ENCODE results near the gene RIC3. TPM values are rescaled to one million over a fixed set of nuclear protein-coding genes. Genes with fewer than 3 reads are reported as not detected.
A peak's percentile ranks its signal among the peaks of the same experiment; 100 is the strongest.

The RIC3 gene
- 7.0 and 12.0 TPM in 2 replicates for total RNA-seq (ENCODE audit: low replicate concordance)
- long read RNA-seq, partial matches to known transcripts = 1 of 20 reads
- long read RNA-seq, other reads (novel, unspliced or antisense) = 15 of 20 reads

DNA sequence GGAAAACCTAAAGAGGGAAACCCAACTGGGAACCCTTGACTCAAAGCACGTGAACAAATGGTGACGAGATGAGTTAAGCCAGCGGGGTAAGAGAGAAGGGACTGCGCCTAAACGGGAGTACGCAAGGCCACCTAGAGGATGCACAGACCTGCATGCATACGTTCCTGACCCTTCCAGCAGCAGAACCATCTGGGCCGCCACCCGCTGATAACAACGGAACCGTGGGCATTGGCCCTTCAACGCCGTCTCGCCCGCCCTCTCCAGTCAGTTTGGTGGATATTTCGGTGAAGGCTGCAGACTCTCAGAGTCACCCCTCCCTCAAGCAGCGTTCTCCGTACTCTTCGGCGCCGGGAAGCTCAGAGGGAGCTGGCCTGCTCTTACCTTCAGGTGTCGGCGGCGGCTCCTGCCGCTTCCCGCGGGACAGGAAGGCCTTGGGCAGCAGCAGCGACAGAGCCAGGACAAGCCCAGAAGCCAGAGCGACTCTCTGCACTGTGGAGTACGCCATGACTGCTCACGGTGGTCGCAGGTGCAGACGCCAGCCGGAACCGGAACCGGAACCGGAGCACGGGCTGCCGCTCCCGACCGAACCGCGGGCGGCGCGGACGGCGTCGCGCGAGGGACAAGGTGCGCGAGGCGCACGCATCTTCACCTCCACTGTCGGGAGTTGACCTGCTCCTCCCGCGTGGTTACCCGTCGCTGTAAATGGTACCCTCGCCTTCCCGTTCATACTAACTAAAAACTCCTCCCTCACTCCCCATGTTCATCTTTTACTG, at the start of gene RIC3:
TSS of gene RIC3 (minus strand) at position 541 of the 773 bp plus-strand sequence. CDS start at position 505, 36 bp downstream.
- DNase-seq (ENCODE audit: extremely low spot score, unreplicated experiment) = no peak
- Mint-ChIP-seq H3K27ac (no peak within 1 kb of the TSS), H3K4me3 (peak within 1 kb of the TSS; percentile 85), H3K27me3 (peaks cover 52% of the 10 kb centered on the region), H3K4me1 (ENCODE audit: unreplicated experiment) (peaks cover 6% of the 10 kb centered on the region), H3K9me3 (no peaks in the 10 kb centered on the region), H3K36me3 (no peaks in the 10 kb centered on the region)
- TF ChIP-seq, protein P1, sequence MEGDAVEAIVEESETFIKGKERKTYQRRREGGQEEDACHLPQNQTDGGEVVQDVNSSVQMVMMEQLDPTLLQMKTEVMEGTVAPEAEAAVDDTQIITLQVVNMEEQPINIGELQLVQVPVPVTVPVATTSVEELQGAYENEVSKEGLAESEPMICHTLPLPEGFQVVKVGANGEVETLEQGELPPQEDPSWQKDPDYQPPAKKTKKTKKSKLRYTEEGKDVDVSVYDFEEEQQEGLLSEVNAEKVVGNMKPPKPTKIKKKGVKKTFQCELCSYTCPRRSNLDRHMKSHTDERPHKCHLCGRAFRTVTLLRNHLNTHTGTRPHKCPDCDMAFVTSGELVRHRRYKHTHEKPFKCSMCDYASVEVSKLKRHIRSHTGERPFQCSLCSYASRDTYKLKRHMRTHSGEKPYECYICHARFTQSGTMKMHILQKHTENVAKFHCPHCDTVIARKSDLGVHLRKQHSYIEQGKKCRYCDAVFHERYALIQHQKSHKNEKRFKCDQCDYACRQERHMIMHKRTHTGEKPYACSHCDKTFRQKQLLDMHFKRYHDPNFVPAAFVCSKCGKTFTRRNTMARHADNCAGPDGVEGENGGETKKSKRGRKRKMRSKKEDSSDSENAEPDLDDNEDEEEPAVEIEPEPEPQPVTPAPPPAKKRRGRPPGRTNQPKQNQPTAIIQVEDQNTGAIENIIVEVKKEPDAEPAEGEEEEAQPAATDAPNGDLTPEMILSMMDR (conservative IDR thresholded peaks at IDR 0.05) = peak; percentile 22

DNA sequence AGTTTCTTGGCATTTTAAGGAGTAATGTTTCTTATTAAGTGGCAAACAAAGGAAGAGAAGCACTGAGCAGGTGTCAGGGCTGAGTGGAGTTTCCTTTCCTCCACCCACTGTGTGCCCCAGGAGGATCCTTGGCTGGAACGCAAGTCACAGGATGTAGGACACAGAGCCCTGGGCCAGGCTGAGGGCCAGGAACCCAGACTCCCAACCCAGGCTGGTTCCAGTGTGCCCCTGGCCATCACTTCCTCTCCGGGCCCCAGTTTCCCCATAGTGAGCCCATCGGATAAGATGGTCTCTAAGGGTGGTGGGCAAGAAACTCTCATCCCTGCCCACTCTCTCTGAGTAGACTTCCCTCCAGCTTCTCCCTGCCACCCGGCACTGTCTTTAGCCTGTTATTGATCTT, 49.6 kb upstream of the RIC3 start:
- Mint-ChIP-seq H3K27me3 (peaks cover 24% of the 10 kb centered on the region), H3K9me3 (no peaks in the 10 kb centered on the region), H3K4me1 (ENCODE audit: unreplicated experiment) (peaks cover 8% of the 10 kb centered on the region), H3K36me3 (no peaks in the 10 kb centered on the region), H3K4me3 (no peak overlapping the region), H3K27ac (no peak overlapping the region)
- no peak for DNase-seq (ENCODE audit: extremely low spot score, unreplicated experiment)
- TF ChIP-seq, protein P1 (conservative IDR thresholded peaks at IDR 0.05) = no peak

DNA sequence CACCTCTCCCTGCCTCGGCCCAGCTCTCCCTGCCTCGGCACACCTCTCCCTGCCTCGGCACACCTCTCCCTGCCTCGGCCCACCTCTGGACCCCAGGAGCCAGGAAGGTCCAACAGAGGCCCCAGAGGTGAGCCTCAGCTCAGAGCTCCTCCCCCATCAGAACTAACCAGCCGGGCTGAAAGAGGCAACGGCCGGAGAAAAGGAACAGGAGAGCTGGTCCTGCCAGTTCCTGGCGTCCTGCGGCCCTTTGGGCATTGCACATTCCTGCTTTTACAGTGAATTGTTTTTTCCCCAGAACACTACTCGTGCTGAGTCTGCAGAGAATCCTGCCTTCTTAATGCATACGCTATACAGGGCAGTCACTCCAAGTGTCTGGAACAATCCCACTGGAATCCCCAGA, 49.1 kb upstream of the RIC3 start:
- Mint-ChIP-seq H3K36me3 (no peaks in the 10 kb centered on the region), H3K9me3 (no peaks in the 10 kb centered on the region), H3K4me1 (ENCODE audit: unreplicated experiment) (peaks cover 5% of the 10 kb centered on the region), H3K4me3 (no peak overlapping the region), H3K27me3 (peaks cover 24% of the 10 kb centered on the region), H3K27ac (no peak overlapping the region)
- TF ChIP-seq, protein P1 (conservative IDR thresholded peaks at IDR 0.05) = no peak
- no peak for DNase-seq (ENCODE audit: extremely low spot score, unreplicated experiment)

DNA sequence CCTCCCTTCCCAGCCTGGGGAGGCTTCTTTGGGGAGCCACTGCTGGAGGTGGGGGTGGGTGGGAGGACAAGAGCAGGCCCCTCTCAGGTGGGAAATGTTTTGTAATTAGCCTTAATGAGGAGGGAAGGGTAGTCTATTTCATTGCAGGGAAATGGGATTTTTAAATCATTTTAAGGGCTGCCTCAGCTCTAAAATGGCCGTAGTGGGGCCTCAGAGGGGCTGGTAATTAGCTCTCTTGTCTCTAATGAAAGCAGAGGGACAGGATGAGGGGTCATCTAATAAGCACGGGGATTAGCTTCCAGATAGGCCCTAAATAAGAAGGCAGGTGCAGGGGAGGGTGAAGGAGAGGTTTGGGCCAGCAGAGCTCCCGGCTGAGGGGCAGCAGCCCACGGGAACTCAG, 48.3 kb upstream of the RIC3 start:
- peaks cover 24% of the 10 kb centered on the region for H3K27me3 Mint-ChIP-seq
- H3K4me1 Mint-ChIP-seq (ENCODE audit: unreplicated experiment) = no peaks in the 10 kb centered on the region
- no peak overlapping the region for H3K27ac Mint-ChIP-seq
- no peak overlapping the region for H3K4me3 Mint-ChIP-seq
- DNase-seq (ENCODE audit: extremely low spot score, unreplicated experiment) = no peak
- H3K36me3 Mint-ChIP-seq = no peaks in the 10 kb centered on the region
- TF ChIP-seq, protein P1 (conservative IDR thresholded peaks at IDR 0.05) = no peak
- H3K9me3 Mint-ChIP-seq = no peaks in the 10 kb centered on the region

DNA sequence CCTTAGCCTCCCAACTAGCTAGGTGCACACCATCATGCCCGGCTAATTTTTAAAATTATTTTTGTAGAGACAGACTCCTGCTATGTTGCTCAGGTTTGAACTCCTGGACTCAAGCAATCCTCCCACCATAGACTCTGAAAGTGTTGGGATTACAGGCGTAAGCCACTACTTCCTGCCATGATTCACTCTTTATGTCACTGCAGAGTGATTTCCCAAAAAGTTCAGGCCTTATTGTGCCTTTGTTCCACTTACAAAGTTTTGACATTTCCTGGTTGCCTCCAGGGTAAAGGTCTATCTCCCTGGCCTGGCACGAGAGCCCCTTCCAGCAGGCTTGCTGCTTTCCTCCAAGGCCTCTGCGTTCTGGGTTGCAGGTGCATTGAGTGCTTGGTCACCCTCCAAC, 44.6 kb upstream of the RIC3 start:
- peaks cover 27% of the 10 kb centered on the region for H3K27me3 Mint-ChIP-seq
- no peaks in the 10 kb centered on the region for H3K9me3 Mint-ChIP-seq
- TF ChIP-seq, protein P1 (conservative IDR thresholded peaks at IDR 0.05) = no peak
- DNase-seq (ENCODE audit: extremely low spot score, unreplicated experiment) = no peak
- H3K4me1 Mint-ChIP-seq (ENCODE audit: unreplicated experiment) = no peaks in the 10 kb centered on the region
- no peak overlapping the region for H3K27ac Mint-ChIP-seq
- no peaks in the 10 kb centered on the region for H3K36me3 Mint-ChIP-seq
- no peak overlapping the region for H3K4me3 Mint-ChIP-seq
